RPMI8226 (cell line): ENCODE data around the gene NFS1.
"Not testable (repeated sequence)": the region's sequence is repeated elsewhere in the genome, so short reads cannot be mapped to it uniquely, and the experiment has no call there.

Source experiments
- DNase-seq: peaks from one replicate; pipeline ENCODE4 v3.0.0-alpha.2; 2015

Gene NFS1

DNA sequence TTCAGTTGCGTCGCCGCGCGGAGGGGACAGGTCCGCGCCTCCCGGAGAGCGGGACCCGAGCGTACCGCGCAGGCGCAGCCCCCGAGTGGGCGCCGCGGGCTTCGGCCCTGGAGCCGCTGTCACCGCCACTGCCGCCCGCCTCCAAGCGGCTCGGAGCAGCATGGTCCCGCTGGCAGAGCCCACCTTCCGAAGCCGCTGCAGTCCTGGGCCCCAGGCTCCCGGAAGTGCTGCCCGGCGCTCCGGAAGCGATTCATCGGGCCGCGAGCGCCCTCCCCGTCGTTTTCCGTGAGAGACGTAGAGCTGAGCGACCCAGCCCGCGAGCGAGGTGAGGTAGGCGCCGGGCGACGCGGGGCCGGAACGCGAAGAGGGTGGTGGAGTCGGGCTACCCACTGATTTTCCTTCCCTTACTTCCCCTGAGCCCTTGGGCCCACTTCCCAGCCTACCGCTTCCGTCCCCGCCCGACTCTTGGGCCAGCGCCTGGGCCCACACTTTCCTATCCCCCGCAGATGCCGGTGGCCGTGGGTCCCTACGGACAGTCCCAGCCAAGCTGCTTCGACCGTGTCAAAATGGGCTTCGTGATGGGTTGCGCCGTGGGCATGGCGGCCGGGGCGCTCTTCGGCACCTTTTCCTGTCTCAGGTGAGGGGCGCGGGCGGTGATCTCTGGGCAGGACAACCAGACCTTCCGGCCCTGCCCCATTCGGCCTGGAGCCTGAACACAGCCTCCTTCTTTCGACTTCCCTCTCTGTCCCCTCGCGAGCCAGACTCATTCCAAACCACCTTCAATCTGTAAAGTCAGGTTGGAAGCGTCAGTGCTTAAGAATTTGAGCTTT lies at the start of gene NFS1, which contains the start of gene ROMO1:
Gene NFS1 (minus strand): TSS at position 226 of the 830 bp plus-strand sequence. CDS start 64 bp downstream, at position 162.
Gene ROMO1 (plus strand): TSS at position 279 of the 830 bp plus-strand sequence. CDS start 228 bp downstream, at position 507.
- peak; percentile 91 for DNase-seq

GRCh38 chr20:35744492-35744841 lies 45.3 kb upstream of the NFS1 start:
- not testable (repeated sequence) for DNase-seq

GRCh38 chr20:35743693-35744491 lies 44.7 kb upstream of the NFS1 start:
- peak; percentile 17 for DNase-seq

DNA sequence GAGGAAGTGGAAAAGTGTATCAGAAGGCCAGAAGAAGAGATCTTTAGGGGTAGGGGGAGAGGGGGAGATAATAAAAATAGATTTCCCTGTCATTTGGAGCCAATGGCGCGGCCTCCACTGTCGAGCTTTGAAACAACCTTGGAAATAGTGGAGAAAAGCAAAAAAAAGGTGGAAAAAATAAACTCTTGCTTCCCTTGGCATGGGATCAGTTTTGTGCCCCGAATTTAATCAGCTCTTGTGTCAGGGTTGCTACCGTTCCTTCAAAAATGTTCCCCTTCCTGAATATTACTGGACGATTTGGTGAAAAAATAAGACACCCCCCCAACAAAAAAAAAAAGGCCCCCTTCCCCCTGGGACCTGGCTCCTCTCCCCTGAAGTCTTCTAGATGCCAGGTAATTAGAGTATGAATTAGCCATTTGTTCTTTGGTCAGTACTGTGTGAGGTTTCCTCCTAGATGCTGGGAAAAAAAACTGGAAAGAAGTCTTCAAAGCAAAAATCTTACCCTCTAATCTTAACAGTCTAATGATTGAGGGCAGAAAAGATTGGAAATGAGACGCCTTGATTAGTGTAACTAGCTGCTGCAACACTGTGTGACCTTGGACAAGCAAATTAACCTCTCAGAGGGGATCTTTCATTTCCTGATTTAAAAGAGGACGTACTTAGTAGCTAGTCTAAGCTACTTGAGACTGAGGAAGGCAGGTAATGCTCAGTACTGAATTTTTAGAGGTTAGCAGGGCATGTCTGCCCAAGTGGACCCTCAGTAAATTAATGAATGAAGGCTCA lies 43.8 kb upstream of the NFS1 start:
- DNase-seq, result peak; percentile 67

GRCh38 chr20:35741892-35742740 lies 43.0 kb upstream of the NFS1 start, which contains the start of gene RBM39:
RBM39 (minus strand) TSS chr20:35742260; CDS start chr20:35740874, 1,386 bp downstream.
- DNase-seq, result peak; percentile 100

- DNase-seq, result peak; percentile 13
Measured at GRCh38 chr20:35739294-35740163, 40.4 kb upstream of the NFS1 start.

GRCh38 chr20:35738410-35739179 lies 39.4 kb upstream of the NFS1 start:
- DNase-seq, result no peak

DNA sequence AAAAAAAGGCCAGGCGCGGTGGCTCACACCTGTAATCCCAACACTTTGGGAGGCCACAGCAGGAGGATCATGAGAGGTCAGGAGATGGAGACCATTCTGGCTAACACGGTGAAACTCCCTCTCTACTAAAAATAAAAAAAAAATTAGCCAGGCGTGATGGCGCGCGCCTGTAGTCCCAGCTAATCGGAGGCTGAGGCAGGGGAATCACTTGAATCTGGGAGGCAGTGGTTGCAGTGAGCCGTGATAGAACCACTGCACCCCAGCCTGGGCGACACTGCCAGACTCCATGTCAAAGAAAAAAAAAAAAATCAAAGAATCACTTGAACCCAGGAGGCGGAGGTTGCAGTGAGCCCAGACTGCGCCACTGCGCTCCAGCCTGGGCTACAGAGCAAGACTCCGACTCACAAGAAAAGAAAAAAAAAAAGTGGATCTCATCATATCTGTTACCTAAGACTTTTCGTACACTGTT lies 38.7 kb upstream of the NFS1 start:
- DNase-seq, result no peak

GRCh38 chr20:35735826-35736470 lies 36.8 kb upstream of the NFS1 start:
- DNase-seq, result no peak

- DNase-seq, result no peak
Measured at GRCh38 chr20:35734777-35735649, 35.9 kb upstream of the NFS1 start.

- no peak for DNase-seq
Measured at GRCh38 chr20:35734374-35734773, 35.2 kb upstream of the NFS1 start.

DNA sequence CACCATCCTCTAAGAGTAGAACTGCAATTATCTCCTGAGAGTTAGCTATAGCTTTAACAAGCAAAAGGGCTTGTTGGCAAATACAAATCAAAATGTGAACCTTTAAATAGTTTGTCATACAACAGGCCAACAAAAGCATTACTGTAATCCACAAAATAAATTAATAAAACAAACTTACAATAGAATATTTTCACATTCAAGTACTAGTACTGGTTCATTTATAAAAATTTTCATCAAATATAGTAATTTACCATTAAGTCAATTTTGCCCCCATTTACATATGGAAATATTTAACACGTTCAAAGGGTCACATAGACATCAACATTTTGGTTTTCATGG lies 33.5 kb upstream of the NFS1 start:
- no peak for DNase-seq

GRCh38 chr20:35731862-35732643 lies 32.9 kb upstream of the NFS1 start:
- DNase-seq, result no peak

- no peak for DNase-seq
Measured at GRCh38 chr20:35731469-35731788, 32.3 kb upstream of the NFS1 start.

DNA sequence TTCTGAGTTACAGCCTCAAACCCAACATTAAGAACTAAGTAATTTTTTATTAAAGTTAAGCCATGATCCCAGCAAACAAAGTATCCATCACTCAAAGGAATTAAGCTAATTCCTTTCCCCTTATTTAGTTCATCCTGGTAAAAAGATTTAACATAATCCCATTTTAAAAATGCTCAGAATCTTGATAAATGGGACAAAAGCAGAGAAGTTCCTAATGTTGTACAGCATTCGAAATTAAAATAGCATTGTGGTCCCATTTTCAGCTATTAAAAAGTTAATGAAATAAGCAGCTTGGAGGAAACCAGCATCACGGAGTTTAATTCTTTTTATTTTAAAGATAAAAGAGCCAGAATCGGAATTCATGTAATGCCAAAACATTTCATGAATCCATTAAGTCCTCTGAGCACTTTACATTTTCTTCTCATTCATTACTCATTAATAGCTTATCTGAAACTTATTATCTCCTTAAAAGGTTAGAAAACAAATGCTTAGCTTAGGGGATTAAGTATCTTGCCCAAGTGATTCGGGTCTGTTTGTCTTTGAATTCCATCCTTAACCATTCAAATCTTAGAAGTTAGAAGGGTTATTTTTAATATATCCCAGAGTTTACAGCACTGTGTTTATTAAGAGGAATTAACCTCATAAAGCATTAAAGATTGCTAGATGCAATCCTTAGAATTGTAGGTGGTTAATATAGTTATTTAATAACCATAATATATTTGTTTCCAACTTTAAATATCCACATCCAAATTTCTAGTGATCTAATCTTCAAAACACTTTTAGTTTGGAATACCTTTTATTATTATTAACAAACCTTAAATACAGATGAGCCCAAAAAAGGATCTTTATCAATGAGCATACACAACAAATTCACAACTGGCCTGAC lies 31.7 kb upstream of the NFS1 start:
- no peak for DNase-seq

DNA sequence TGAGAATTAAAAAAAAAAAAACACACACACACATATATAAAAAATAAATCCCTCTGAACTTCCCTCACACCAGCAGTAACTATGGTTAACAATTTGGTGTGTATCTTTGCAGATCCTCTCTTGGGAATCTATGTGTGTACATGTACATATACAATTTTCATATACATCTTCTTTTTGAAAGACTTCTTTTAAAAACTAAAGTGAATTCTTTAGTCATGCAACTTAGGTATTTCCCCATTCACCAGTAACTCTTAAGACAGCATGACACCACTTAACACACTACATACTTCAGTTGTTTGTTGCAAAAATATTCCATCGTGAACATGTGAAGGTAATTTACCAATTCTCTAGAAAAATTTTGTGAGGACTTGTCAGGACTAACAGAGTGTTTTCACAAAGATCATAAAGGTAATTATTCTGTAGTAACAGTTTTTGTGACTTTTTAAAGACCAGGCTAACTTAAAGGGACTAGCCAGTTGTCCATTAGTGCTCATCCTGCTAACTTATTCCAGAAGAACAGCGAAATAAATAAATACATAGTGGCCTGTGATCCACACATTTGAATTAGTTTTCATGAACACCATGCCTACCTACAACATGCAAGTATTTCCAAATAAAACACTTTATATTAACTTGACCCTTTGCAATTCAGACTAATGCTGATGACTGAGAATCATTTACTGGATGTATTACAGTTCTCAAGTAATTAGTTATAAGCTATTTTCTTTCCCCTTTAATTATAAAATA lies 30.9 kb upstream of the NFS1 start:
- no peak for DNase-seq
